HG02970 (cell line): Measurements from ENCODE around the gene FOS.
"Not testable (repeated sequence)": the region's sequence is repeated elsewhere in the genome, so short reads cannot be mapped to it uniquely, and the experiment has no call there.

Experiments used
- ATAC-seq: cut with Tn5 transposase; IDR thresholded peaks from one replicate; pipeline ENCODE4 v1.9.1; 2021; ENCODE audit warnings: mild to moderate bottlenecking, moderate library complexity, moderate number of reproducible peaks; ENCODE audit not compliant: unreplicated experiment, low FRiP score

FOS gene

DNA sequence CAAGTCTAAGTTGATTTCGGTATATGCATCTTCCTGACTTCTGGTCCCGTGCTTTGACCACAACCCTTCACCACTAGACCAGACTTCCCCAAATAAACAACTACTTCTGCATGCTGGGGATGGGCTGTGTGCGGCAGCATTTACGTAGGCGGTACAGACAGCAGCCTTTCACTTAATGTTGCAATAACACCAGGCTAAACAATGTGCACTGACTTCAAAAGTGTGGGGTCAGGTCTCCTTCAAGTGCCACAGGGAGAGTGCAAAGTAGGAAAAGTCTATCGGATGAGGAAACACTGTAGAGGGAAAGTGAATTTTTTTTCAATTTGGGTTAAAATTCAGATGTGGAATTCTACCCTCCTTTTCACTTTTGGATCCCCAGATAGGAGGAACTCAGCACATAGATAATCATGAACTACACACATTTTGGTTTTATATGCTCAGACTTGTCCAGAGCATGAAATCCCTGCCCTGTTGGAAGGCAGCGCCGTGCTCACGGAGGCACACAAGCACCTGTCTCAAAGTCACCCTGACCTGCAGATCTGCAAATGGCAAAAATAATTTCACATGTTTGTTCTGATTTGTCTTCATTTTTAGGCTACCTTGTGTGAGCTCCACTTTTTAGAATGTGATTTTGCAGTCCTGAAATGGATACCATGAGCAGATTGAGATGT lies 3.6 kb upstream of the FOS start:
- ATAC-seq = no peak

DNA sequence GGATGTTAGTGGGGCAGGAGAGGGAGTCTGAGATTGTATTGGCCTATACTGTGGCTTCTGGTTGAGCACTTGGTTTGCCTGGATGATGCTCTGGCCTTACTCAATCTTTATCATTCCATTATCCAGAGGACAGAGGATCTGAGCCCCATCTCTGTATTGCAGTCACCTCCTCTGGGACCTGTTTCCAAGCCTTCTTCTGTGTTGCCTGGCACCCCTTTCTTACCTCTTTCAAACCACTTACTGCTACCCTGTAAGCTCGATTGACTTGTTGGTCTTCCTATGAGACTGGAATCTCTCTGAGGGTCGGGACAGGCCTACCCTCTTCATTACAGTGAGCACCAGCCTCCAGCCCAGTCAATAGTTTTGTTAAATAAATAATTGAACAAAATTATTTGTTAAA lies 3.0 kb upstream of the FOS start:
- no peak for ATAC-seq

DNA sequence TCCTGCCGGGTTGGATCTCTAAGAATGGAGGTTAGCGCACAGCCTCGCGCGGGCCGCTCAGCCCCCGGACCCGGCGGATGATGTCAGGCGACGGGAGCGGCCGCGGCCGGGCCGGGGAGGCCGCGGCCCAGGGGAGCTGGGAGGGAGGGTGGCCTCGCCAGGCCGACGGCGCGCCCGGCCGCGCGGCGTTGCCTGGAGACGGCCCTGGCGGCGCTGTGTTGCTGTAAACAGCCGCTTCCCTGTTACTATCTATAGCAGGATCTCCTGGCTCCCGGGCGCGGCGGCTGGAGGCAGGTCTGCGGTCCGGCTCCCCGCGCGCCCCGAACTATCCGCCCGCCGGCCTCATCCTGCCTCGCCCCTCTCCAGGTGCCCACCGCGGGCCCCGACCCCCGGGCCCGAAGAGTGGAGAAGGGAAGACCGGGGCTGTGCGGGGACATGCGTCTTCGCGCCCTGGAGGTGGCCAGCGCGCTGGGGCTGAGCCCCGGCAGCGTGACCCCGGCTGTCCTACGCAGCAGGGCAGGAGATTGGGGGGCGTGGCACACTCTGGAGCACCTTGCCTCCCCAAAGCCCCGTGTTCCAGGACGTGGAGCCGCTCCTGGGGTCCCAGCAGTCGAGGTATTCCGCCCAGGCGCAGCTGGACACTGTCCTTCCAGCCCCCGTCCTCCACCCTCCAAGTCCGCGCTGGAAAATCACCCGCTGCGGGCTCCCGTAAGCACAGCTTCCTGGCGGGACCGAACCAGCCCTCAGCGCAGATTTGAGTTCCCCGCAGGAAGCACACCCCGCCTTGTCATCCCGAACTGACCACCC lies 1.4 kb upstream of the FOS start:
- ATAC-seq = no peak

DNA sequence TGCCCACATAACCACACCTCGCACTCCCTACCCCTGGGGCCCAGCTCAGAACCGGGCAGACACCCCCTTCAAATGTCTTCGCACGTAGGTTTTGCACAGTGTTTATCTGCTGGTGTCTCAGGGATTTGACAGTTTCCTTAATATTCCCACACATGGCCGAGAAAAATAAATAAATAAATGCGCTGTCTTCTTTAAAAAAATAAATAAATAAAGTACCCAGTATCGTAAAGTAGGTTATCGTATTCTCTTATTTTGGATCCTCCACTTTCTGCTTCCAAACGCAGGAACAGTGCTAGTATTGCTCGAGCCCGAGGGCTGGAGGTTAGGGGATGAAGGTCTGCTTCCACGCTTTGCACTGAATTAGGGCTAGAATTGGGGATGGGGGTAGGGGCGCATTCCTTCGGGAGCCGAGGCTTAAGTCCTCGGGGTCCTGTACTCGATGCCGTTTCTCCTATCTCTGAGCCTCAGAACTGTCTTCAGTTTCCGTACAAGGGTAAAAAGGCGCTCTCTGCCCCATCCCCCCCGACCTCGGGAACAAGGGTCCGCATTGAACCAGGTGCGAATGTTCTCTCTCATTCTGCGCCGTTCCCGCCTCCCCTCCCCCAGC lies 710 bp upstream of the FOS start:
- no peak for ATAC-seq

DNA sequence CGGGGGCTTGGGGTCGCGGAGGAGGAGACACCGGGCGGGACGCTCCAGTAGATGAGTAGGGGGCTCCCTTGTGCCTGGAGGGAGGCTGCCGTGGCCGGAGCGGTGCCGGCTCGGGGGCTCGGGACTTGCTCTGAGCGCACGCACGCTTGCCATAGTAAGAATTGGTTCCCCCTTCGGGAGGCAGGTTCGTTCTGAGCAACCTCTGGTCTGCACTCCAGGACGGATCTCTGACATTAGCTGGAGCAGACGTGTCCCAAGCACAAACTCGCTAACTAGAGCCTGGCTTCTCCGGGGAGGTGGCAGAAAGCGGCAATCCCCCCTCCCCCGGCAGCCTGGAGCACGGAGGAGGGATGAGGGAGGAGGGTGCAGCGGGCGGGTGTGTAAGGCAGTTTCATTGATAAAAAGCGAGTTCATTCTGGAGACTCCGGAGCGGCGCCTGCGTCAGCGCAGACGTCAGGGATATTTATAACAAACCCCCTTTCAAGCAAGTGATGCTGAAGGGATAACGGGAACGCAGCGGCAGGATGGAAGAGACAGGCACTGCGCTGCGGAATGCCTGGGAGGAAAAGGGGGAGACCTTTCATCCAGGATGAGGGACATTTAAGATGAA lies 630 bp downstream of the FOS start:
- ATAC-seq = peak; percentile 0

DNA sequence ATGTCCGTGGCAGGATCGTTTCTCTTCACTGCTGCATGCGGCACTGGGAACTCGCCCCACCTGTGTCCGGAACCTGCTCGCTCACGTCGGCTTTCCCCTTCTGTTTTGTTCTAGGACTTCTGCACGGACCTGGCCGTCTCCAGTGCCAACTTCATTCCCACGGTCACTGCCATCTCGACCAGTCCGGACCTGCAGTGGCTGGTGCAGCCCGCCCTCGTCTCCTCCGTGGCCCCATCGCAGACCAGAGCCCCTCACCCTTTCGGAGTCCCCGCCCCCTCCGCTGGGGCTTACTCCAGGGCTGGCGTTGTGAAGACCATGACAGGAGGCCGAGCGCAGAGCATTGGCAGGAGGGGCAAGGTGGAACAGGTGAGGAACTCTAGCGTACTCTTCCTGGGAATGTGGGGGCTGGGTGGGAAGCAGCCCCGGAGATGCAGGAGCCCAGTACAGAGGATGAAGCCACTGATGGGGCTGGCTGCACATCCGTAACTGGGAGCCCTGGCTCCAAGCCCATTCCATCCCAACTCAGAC lies 1.2 kb downstream of the FOS start:
- ATAC-seq = no peak

DNA sequence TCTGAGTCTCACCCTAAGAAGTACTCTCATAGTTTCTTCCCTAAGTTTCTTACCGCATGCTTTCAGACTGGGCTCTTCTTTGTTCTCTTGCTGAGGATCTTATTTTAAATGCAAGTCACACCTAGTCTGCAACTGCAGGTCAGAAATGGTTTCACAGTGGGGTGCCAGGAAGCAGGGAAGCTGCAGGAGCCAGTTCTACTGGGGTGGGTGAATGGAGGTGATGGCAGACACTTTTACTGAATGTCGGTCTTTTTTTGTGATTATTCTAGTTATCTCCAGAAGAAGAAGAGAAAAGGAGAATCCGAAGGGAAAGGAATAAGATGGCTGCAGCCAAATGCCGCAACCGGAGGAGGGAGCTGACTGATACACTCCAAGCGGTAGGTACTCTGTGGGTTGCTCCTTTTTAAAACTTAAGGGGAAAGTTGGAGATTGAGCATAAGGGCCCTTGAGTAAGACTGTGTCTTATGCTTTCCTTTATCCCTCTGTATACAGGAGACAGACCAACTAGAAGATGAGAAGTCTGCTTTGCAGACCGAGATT lies 1.7 kb downstream of the FOS start:
- no peak for ATAC-seq

DNA sequence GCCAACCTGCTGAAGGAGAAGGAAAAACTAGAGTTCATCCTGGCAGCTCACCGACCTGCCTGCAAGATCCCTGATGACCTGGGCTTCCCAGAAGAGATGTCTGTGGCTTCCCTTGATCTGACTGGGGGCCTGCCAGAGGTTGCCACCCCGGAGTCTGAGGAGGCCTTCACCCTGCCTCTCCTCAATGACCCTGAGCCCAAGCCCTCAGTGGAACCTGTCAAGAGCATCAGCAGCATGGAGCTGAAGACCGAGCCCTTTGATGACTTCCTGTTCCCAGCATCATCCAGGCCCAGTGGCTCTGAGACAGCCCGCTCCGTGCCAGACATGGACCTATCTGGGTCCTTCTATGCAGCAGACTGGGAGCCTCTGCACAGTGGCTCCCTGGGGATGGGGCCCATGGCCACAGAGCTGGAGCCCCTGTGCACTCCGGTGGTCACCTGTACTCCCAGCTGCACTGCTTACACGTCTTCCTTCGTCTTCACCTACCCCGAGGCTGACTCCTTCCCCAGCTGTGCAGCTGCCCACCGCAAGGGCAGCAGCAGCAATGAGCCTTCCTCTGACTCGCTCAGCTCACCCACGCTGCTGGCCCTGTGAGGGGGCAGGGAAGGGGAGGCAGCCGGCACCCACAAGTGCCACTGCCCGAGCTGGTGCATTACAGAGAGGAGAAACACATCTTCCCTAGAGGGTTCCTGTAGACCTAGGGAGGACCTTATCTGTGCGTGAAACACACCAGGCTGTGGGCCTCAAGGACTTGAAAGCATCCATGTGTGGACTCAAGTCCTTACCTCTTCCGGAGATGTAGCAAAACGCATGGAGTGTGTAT lies 2.4 kb downstream of the FOS start:
- no peak for ATAC-seq

DNA sequence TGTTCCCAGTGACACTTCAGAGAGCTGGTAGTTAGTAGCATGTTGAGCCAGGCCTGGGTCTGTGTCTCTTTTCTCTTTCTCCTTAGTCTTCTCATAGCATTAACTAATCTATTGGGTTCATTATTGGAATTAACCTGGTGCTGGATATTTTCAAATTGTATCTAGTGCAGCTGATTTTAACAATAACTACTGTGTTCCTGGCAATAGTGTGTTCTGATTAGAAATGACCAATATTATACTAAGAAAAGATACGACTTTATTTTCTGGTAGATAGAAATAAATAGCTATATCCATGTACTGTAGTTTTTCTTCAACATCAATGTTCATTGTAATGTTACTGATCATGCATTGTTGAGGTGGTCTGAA lies 3.0 kb downstream of the FOS start:
- ATAC-seq = no peak

DNA sequence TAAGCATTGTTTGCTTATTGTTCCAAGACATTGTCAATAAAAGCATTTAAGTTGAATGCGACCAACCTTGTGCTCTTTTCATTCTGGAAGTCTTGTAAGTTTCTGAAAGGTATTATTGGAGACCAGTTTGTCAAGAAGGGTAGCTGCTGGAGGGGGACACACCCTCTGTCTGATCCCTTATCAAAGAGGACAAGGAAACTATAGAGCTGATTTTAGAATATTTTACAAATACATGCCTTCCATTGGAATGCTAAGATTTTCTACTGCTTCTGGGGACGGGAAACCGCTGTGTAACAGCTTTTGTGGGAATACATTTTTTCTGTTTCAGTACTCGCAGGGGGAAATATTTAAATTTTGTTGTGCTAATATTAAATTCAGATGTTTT lies 3.5 kb downstream of the FOS start:
- ATAC-seq = no peak

DNA sequence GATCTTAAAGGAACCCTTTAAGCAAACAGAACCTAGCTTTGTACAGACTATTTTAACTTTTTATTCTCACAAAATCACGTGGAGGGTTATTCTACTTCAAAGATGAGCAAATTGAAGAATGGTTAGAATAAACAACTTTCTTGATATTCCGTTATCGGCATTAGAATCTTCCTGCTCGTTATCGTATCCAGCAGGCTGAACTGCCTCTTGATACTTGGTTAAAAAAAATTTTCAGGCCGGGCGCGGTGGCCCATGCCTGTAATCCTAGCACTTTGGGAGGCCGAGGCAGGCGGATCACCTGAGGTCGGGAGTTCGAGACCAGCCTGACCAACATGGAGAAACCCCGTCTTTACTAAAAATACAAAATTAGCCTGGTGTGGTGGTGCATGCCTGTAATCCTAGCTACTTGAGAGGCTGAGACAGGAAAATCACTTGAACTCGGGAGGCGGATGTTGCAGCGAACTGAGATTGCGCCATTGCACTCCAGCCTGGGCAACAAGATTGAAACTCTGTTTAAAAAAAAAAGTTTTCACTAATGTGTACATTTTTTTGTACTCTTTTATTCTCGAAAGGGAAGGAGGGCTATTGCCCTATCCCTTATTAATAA lies 4.0 kb downstream of the FOS start:
- ATAC-seq = not testable (repeated sequence)

DNA sequence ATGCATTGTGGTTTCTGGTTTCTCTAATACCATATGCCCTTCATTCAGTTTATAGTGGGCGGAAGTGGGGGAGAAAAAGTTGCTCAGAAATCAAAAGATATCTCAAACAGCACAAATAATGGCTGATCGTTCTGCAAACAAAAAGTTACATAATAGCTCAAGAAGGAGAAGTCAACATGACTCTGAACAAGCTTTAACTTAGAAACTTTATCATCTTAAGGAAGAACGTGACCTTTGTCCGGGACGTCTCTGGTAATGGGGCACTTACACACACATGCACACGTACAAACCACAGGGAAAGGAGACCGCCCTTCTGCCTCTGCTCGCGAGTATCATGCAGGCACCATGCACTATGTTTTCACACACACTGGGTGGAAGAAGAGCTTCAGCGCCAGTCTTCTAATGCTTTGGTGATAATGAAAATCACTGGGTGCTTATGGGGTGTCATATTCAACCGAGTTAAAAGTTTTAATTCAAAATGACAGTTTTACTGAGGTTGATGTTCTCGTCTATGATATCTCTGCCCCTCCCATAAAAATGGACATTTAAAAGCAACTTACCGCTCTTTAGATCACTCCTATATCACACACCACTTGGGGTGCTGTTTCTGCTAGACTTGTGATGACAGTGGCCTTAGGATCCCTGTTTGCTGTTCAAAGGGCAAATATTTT lies 4.7 kb downstream of the FOS start:
- no peak for ATAC-seq

DNA sequence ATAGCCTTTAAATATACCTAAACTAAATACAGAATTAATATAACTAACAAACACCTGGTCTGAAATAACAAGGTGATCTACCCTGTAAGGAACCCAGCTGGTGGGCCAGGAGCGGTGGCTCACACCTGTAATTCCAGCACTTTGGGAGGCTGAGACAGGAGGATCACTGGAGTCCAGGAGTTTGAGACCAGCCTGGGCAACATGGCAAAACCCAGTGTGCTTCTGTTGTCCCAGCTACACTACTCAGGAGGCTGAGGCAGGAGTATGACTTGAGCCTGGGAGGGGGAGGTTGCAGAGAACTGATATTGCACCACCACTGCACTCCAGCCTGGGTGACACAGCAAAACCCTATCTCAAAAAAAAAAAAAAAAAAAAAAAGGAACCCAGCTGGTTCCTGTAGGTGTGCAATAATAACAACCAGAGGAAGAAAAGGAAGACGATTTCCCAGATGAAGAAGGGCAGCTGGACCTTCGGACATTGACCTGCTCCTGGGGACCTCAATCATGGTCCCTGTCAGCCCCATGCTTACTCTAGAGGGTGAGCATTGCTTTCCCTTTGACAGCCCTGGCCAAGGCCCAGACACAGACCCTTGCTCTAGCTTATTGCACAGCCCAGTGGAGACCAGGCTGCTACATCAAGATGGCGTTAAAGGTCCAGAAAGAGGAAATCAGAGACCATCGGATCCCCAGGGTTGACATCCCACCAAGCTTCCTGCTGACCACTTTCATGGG lies 5.4 kb downstream of the FOS start:
- ATAC-seq = no peak

DNA sequence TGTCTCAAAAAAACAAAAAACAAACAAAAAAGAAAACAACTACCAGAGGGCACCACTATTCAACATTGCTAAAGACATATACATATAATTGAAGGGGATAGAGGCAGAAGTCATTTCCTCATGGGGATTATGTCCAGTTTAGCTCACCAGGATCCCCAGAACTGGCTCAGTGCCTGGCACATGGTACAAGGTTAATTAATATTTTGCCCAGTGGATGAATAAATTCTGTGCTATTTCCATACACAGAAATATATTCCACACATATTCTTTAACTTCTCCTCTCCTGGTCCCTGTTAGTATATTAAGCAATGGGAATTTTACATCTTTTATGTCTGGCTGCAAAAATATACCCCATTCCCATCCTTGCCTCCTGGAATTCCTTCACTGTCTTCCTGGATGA lies 6.7 kb downstream of the FOS start:
- ATAC-seq = no peak

DNA sequence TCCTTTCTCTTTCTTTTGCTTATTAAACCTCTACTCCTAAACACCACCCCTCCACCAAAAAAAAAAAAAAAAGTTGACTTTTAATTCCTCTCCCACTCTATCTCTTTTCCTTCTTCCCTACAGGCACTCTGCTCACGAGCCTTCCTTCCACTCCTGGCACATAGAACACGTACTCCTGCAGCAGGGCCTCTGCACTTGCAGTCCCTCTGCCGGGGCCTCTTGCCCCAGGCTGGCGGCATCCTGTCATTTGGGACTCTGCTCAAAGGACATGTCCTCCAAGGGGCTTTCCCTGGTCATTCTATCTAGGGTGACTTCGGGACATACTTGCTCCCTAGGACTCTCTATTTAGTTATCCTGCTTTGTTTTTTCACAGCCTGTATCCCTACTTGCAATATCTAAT lies 7.7 kb downstream of the FOS start:
- no peak for ATAC-seq

DNA sequence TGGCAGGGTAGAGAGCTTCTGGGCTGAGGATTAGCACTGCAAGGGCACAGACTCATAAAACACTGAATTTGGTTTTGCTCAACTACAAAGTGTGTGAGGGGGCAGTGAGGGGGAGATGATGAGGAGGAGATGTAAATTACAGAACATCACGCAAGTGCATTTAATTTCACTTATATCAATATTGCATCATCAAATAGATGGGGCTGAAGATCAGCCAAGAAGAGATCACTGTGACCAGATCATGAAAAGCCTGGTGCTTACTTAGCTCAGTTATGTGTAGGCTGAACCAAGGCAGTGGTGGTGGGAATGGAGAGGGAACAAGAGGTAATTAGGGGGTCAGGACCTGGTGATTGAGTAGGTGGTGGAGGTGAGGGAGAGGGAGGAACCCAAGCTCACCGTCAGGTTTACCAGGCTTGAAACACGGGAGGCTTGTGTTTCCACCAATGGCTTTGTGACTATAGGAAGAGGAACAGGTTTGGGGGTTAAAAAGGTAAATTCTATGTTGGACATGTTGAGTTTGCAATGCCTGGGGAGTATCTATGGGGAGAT lies 11.3 kb downstream of the FOS start:
- ATAC-seq = no peak

DNA sequence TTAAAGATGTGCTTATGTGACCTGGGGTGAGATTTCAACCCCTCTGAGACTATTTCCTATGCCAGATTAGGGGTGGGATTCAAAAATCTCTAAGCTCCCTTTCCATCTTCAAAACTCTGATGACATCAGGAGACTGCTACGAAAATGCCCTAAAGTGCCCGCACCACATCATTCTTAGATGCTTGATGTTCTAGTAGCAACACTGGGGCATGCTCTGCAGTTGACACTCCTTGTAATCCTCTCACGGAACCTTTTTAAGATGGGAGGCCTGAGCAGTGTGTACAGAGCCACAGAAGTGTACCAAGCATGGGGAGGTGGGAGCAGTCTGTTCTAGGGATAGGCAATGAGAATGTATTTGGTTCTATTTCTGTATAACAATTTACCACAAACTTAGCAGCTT lies 12.2 kb downstream of the FOS start:
- ATAC-seq = no peak

DNA sequence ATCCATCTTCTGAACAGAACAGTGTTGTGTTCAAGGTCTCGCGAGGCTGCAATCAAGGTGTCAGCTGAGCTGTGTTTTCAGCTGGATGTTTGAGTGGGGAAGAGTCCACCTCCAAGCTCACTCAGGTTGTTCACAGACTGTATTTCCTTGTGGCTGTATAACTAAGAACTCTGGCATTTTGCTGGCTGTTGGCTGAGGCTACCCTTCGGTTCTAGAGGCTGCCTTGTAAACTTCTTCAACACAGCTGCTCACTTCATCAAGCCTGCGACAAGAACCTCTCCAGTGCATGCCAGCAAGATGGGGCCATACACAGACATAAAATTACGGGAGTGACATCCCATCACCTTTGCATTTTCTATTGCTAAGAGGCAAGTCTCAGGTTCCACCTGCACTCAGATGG lies 12.7 kb downstream of the FOS start:
- no peak for ATAC-seq
